ENCODE results near the gene TMEM163.

- TF ChIP-seq POLR2AphosphoS5 (IDR thresholded peaks at IDR 0.05), result no peak
- no peak for TF ChIP-seq CTCF (IDR thresholded peaks at IDR 0.05)
These were observed 271.1 kb downstream of the TMEM163 start for GRCh38 chr2:134447669-134448068.

All from stomach (tissue), 4 donors.